Measurements from ENCODE around the gene MCAT.
"Not testable (repeated sequence)": the region's sequence is repeated elsewhere in the genome, so short reads cannot be mapped to it uniquely, and the experiment has no call there.

The MCAT gene

GRCh38 chr22:43154887-43155536, 11.8 kb upstream of the MCAT start:
- peak; percentile 55 for DNase-seq (ENCODE audit: low spot score)

- no peak for DNase-seq (ENCODE audit: low spot score)
Measured at GRCh38 chr22:43153899-43154298, 10.7 kb upstream of the MCAT start.

- DNase-seq (ENCODE audit: low spot score), result peak; percentile 75
Measured at GRCh38 chr22:43152357-43153071, 9.3 kb upstream of the MCAT start.

- DNase-seq (ENCODE audit: low spot score), result no peak
Measured at GRCh38 chr22:43152003-43152356, 8.8 kb upstream of the MCAT start.

- peak; percentile 96 for DNase-seq (ENCODE audit: low spot score)
Measured at GRCh38 chr22:43151251-43152002, 8.2 kb upstream of the MCAT start, which contains the start of gene TSPO. Gene TSPO, plus strand, starts transcription at chr22:43151559. Its CDS starts 7,680 bp downstream, at chr22:43159239.

- no peak for DNase-seq (ENCODE audit: low spot score)
Measured at GRCh38 chr22:43150731-43151206, 7.6 kb upstream of the MCAT start.

GRCh38 chr22:43148581-43148980, 5.4 kb upstream of the MCAT start:
- no peak for DNase-seq (ENCODE audit: low spot score)

GRCh38 chr22:43147821-43148220, 4.6 kb upstream of the MCAT start:
- DNase-seq (ENCODE audit: low spot score), result no peak

- not testable (repeated sequence) for DNase-seq (ENCODE audit: low spot score)
Measured at GRCh38 chr22:43146332-43146731, 3.1 kb upstream of the MCAT start.

- DNase-seq (ENCODE audit: low spot score), result not testable (repeated sequence)
Measured at GRCh38 chr22:43145371-43145770, 2.2 kb upstream of the MCAT start.

- no peak for DNase-seq (ENCODE audit: low spot score)
Measured at GRCh38 chr22:43144949-43145348, 1.8 kb upstream of the MCAT start.

GRCh38 chr22:43136801-43137200, 6.4 kb downstream of the MCAT start:
- DNase-seq (ENCODE audit: low spot score), result no peak

GRCh38 chr22:43136255-43136654, 6.9 kb downstream of the MCAT start:
- peak; percentile 65 for DNase-seq (ENCODE audit: low spot score)

- DNase-seq (ENCODE audit: low spot score), result no peak
Measured at GRCh38 chr22:43135565-43135964, 7.6 kb downstream of the MCAT start.

- no peak for DNase-seq (ENCODE audit: low spot score)
Measured at GRCh38 chr22:43134553-43134952, 8.6 kb downstream of the MCAT start.

- no peak for DNase-seq (ENCODE audit: low spot score)
Measured at GRCh38 chr22:43133401-43133800, 9.8 kb downstream of the MCAT start.

GRCh38 chr22:43131773-43132501, 11.3 kb downstream of the MCAT start:
- no peak for DNase-seq (ENCODE audit: low spot score)

- no peak for DNase-seq (ENCODE audit: low spot score)
Measured at GRCh38 chr22:43129426-43130425, 13.5 kb downstream of the MCAT start.

- DNase-seq (ENCODE audit: low spot score), result no peak
Measured at GRCh38 chr22:43128928-43129424, 14.2 kb downstream of the MCAT start.

- DNase-seq (ENCODE audit: low spot score), result no peak
Measured at GRCh38 chr22:43128116-43128515, 15.1 kb downstream of the MCAT start.
